HepG2 (cell line): Measurements from ENCODE around the gene KIF26B. TPM values are rescaled to one million over a fixed set of nuclear protein-coding genes. Genes with fewer than 3 reads are reported as not detected.

Experiments
- ASH2L ChIP-seq: fragments of 300-600, 200-600 bp; sonication (generic); IDR thresholded peaks from 2 replicates; pipeline ENCODE4 v1.7.0; 2017; ENCODE audit warnings: low read depth, mild to moderate bottlenecking, moderate library complexity, mixed read lengths, low read length; ENCODE audit not compliant: insufficient read length
- CC2D1A ChIP-seq: sonication (generic); formaldehyde crosslinking; IDR thresholded peaks from 2 replicates; pipeline ENCODE4 v1.8.1; 2023; ENCODE audit warnings: mild to moderate bottlenecking, missing genetic modification reagents
- FOXP1 ChIP-seq, 2 experiments: fragments of 450-650 bp in 1 of 2; IDR thresholded peaks; 2 replicates each; pipeline ENCODE4 v1.6.1; 2017 to 2018; ENCODE audit warnings: antibody characterized with exemption in 1 of 2
- RAD21 ChIP-seq: fragments of 450-650 bp; formaldehyde crosslinking; IDR thresholded peaks from 2 replicates; pipeline ENCODE4 v1.5.0; 2020; ENCODE audit warnings: mild to moderate bottlenecking
- THAP11 ChIP-seq: IDR thresholded peaks from 2 replicates; pipeline ENCODE4 v1.6.1; 2016; ENCODE audit warnings: missing biosample characterization, missing genetic modification reagents
- WIZ ChIP-seq: sonication (generic); formaldehyde crosslinking; IDR thresholded peaks from 2 replicates; pipeline ENCODE4 v1.5.1; 2020; ENCODE audit warnings: mild to moderate bottlenecking, missing genetic modification reagents
- ZBTB3 ChIP-seq: sonication (generic); formaldehyde crosslinking; IDR thresholded peaks from 2 replicates; pipeline ENCODE4 v1.4.0; 2020; ENCODE audit warnings: low read depth, mild to moderate bottlenecking, moderate library complexity, missing genetic modification reagents, borderline replicate concordance
- ZNF383 ChIP-seq: sonication (generic); formaldehyde crosslinking; IDR thresholded peaks from 2 replicates; pipeline ENCODE4 v1.4.0; 2020; ENCODE audit warnings: missing genetic modification reagents, mild to moderate bottlenecking, borderline replicate concordance
- ZNF557 ChIP-seq: sonication (generic); formaldehyde crosslinking; IDR thresholded peaks from 2 replicates; pipeline ENCODE4 v1.4.0; 2020; ENCODE audit warnings: missing genetic modification reagents
- ZNF777 ChIP-seq: sonication (generic); formaldehyde crosslinking; IDR thresholded peaks from 2 replicates; pipeline ENCODE4 v1.4.0; 2020; ENCODE audit warnings: missing genetic modification reagents
- polyA plus RNA-seq, 8 experiments: library from polyadenylated mRNA; depleted of rRNA in 3 of 8; stranded (reverse) in 7 of 8; unstranded in 1 of 8; fragments of >200 nt; fragmentation: Illumina TruSeq in 4 of 8; extraction: Trizol in 4 of 8; gene quantifications; 2 replicates each; pipeline versions ENCODE4 v1.2.1 to v1.2.3, GENCODE V29; 2011 to 2016; ENCODE audit warnings: low read depth in 4 of 8, missing spikeins in 1 of 8, mixed read lengths in 1 of 8; ENCODE audit not compliant: insufficient read depth in 1 of 8
- total RNA-seq, 5 experiments: library from RNA; depleted of rRNA; stranded (reverse); fragments of >200 nt; fragmentation: Illumina TruSeq; extraction: Trizol; gene quantifications; 2 replicates each; pipeline ENCODE4 v1.2.3, GENCODE V29; 2016; ENCODE audit warnings: low read depth in 1 of 5
- TF ChIP-seq, protein P1 (sequence below): sonication (generic); formaldehyde crosslinking; IDR thresholded peaks from 2 replicates; pipeline ENCODE4 v1.8.0; 2022; ENCODE audit warnings: mild to moderate bottlenecking, missing genetic modification reagents, borderline replicate concordance
- TF ChIP-seq, protein P2 (sequence below): IDR thresholded peaks from 2 replicates; pipeline ENCODE4 v1.6.1; 2016
- TF ChIP-seq, protein P3 (sequence below): sonication (generic); formaldehyde crosslinking; IDR thresholded peaks from 2 replicates; pipeline ENCODE4 v1.4.0; 2020; ENCODE audit warnings: missing genetic modification reagents
- TF ChIP-seq, protein P4 (sequence below): sonication (generic); formaldehyde crosslinking; IDR thresholded peaks from 2 replicates; pipeline ENCODE4 v1.8.1; 2023; ENCODE audit warnings: missing genetic modification reagents, mild to moderate bottlenecking, borderline replicate concordance
- TF ChIP-seq, protein P5 (sequence below): sonication (generic); formaldehyde crosslinking; IDR thresholded peaks from 2 replicates; pipeline ENCODE4 v1.4.0; 2020; ENCODE audit warnings: missing genetic modification reagents
- TF ChIP-seq, protein P6 (sequence below): sonication (generic); formaldehyde crosslinking; IDR thresholded peaks from 2 replicates; pipeline ENCODE4 v1.5.1; 2020; ENCODE audit warnings: missing genetic modification reagents, mild to moderate bottlenecking, borderline replicate concordance
- TF ChIP-seq, protein P7 (sequence below): sonication (generic); formaldehyde crosslinking; IDR thresholded peaks from 2 replicates; pipeline ENCODE4 v1.4.0; 2020; ENCODE audit warnings: missing genetic modification reagents, mild to moderate bottlenecking, borderline replicate concordance

Gene KIF26B
- total and polyA plus RNA-seq, 2 of the 13 experiments (the other 11 are each of a cell fraction or from before 2014, with no cell fraction given): 0.08 to 0.09 TPM

DNA sequence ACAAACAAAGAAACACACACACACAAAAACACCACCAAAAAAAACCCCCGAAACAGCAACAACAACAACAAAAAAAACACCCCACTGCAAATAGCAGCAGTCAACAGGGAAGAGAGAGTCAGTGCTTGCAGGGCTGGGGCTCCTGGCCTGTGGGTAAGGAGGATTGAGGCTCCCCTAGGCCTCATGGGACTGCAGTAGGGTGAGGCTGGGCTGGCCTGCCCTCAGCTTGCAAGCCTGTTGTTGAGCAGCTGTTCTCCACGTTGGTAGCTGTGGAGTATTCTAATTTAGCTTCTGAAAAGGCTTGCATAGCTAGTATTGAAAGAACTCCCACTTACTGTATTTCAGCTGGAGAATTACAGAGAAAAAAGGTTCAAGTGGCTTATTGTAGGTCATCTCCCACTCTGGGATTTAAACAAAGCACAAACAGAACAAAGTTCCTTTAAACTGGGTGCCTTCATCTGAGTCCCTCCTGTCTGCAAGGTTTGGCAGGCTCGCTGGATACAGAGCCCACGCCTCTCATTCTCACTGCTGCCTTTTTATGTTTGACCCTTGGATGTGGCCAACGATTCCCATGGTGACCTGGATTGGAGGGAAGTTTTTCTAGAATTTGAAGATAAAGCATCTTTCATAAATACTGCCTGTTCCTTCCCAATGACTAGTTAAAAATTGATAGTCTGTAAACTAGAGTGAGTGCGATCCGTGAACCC lies 247.2 kb downstream of the KIF26B start (continued):
- TF ChIP-seq, protein P1, sequence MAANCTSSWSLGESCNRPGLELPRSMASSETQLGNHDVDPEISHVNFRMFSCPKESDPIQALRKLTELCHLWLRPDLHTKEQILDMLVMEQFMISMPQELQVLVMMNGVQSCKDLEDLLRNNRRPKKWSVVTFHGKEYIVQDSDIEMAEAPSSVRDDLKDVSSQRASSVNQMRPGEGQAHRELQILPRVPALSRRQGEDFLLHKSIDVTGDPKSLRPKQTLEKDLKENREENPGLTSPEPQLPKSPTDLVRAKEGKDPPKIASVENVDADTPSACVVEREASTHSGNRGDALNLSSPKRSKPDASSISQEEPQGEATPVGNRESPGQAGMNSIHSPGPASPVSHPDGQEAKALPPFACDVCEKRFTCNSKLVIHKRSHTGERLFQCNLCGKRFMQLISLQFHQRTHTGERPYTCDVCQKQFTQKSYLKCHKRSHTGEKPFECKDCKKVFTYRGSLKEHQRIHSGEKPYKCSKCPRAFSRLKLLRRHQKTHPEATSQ (CRISPR knock-in tag): peak; percentile 30; the same call in 1 of the 2 replicates
- TF ChIP-seq ASH2L: peak; percentile 31
- TF ChIP-seq, protein P2, sequence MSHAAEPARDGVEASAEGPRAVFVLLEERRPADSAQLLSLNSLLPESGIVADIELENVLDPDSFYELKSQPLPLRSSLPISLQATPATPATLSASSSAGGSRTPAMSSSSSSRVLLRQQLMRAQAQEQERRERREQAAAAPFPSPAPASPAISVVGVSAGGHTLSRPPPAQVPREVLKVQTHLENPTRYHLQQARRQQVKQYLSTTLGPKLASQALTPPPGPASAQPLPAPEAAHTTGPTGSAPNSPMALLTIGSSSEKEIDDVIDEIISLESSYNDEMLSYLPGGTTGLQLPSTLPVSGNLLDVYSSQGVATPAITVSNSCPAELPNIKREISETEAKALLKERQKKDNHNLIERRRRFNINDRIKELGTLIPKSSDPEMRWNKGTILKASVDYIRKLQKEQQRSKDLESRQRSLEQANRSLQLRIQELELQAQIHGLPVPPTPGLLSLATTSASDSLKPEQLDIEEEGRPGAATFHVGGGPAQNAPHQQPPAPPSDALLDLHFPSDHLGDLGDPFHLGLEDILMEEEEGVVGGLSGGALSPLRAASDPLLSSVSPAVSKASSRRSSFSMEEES (CRISPR knock-in tag): no peak
- TF ChIP-seq, protein P3, sequence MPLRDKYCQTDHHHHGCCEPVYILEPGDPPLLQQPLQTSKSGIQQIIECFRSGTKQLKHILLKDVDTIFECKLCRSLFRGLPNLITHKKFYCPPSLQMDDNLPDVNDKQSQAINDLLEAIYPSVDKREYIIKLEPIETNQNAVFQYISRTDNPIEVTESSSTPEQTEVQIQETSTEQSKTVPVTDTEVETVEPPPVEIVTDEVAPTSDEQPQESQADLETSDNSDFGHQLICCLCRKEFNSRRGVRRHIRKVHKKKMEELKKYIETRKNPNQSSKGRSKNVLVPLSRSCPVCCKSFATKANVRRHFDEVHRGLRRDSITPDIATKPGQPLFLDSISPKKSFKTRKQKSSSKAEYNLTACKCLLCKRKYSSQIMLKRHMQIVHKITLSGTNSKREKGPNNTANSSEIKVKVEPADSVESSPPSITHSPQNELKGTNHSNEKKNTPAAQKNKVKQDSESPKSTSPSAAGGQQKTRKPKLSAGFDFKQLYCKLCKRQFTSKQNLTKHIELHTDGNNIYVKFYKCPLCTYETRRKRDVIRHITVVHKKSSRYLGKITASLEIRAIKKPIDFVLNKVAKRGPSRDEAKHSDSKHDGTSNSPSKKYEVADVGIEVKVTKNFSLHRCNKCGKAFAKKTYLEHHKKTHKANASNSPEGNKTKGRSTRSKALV (CRISPR knock-in tag): no peak
- TF ChIP-seq FOXP1 (IDR thresholded peaks at IDR 0.05): no peak
- TF ChIP-seq FOXP1 (CRISPR knock-in tag; IDR thresholded peaks at IDR 0.05): no peak
- TF ChIP-seq CC2D1A (CRISPR knock-in tag): no peak
- TF ChIP-seq, protein P4, sequence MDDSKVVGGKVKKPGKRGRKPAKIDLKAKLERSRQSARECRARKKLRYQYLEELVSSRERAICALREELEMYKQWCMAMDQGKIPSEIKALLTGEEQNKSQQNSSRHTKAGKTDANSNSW (CRISPR knock-in tag): no peak
- TF ChIP-seq, protein P5, sequence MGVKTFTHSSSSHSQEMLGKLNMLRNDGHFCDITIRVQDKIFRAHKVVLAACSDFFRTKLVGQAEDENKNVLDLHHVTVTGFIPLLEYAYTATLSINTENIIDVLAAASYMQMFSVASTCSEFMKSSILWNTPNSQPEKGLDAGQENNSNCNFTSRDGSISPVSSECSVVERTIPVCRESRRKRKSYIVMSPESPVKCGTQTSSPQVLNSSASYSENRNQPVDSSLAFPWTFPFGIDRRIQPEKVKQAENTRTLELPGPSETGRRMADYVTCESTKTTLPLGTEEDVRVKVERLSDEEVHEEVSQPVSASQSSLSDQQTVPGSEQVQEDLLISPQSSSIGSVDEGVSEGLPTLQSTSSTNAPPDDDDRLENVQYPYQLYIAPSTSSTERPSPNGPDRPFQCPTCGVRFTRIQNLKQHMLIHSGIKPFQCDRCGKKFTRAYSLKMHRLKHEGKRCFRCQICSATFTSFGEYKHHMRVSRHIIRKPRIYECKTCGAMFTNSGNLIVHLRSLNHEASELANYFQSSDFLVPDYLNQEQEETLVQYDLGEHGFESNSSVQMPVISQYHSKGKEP: no peak
- TF ChIP-seq ZNF557 (CRISPR knock-in tag): no peak
- TF ChIP-seq RAD21 (CRISPR knock-in tag): no peak
- no peak for TF ChIP-seq ZNF383
- TF ChIP-seq, protein P6, sequence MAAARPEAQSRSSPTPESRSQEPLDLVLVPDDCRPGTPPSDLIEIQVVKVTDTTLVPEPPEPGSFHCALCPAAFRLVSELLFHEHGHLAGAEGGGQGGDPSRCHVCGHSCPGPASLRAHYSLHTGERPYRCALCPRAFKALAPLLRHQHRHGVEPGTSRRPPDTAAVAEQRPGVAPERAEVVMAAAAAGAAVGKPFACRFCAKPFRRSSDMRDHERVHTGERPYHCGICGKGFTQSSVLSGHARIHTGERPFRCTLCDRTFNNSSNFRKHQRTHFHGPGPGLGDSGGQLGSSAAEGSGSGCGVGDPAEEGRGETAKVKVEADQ: no peak
- no peak for TF ChIP-seq WIZ (CRISPR knock-in tag)
- TF ChIP-seq ZNF777 (CRISPR knock-in tag): no peak
- TF ChIP-seq THAP11: no peak
- TF ChIP-seq, protein P7, sequence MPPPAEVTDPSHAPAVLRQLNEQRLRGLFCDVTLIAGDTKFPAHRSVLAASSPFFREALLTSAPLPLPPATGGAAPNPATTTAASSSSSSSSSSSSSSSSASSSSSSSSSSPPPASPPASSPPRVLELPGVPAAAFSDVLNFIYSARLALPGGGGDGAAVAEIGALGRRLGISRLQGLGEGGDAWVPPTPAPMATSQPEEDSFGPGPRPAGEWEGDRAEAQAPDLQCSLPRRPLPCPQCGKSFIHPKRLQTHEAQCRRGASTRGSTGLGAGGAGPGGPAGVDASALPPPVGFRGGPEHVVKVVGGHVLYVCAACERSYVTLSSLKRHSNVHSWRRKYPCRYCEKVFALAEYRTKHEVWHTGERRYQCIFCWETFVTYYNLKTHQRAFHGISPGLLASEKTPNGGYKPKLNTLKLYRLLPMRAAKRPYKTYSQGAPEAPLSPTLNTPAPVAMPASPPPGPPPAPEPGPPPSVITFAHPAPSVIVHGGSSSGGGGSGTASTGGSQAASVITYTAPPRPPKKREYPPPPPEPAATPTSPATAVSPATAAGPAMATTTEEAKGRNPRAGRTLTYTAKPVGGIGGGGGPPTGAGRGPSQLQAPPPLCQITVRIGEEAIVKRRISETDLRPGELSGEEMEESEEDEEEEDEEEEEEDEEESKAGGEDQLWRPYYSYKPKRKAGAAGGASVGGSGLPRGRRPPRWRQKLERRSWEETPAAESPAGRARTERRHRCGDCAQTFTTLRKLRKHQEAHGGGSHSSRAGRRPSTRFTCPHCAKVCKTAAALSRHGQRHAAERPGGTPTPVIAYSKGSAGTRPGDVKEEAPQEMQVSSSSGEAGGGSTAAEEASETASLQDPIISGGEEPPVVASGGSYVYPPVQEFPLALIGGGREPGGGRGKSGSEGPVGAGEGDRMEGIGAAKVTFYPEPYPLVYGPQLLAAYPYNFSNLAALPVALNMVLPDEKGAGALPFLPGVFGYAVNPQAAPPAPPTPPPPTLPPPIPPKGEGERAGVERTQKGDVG (CRISPR knock-in tag): no peak
- no peak for TF ChIP-seq ZBTB3 (CRISPR knock-in tag)
